ENCODE data around the gene IKBKG.
A peak's percentile ranks its signal among the peaks of the same experiment; 100 is the strongest.
"Not testable (repeated sequence)": the region's sequence is repeated elsewhere in the genome, so short reads cannot be mapped to it uniquely, and the experiment has no call there.

Gene IKBKG

GRCh38 chrX:154549766-154550165 lies 2.3 kb downstream of the IKBKG start:
- no peak for DNase-seq (ENCODE audit: low read depth, low spot score)
- H3K27ac ChIP-seq = peak overlapping the region; percentile 92

GRCh38 chrX:154552112-154552806 lies 4.8 kb downstream of the IKBKG start:
- not testable (repeated sequence) for H3K27ac ChIP-seq; DNase-seq (ENCODE audit: low read depth, low spot score)

GRCh38 chrX:154558060-154558690 lies 10.8 kb downstream of the IKBKG start:
- DNase-seq (ENCODE audit: low read depth, low spot score); H3K27ac ChIP-seq: not testable (repeated sequence)

- DNase-seq (ENCODE audit: low read depth, low spot score); H3K27ac ChIP-seq: not testable (repeated sequence)
Observed at GRCh38 chrX:154558896-154559295, 11.5 kb downstream of the IKBKG start.

GRCh38 chrX:154560326-154560725 lies 12.9 kb downstream of the IKBKG start:
- DNase-seq (ENCODE audit: low read depth, low spot score); H3K27ac ChIP-seq: not testable (repeated sequence)

GRCh38 chrX:154562295-154562694 lies 14.9 kb downstream of the IKBKG start:
- H3K27ac ChIP-seq; DNase-seq (ENCODE audit: low read depth, low spot score): not testable (repeated sequence)

- not testable (repeated sequence) for DNase-seq (ENCODE audit: low read depth, low spot score); H3K27ac ChIP-seq
Observed at GRCh38 chrX:154570361-154570760, 22.9 kb downstream of the IKBKG start.

GRCh38 chrX:154573061-154573460 lies 25.6 kb downstream of the IKBKG start:
- H3K27ac ChIP-seq; DNase-seq (ENCODE audit: low read depth, low spot score): not testable (repeated sequence)

GRCh38 chrX:154575076-154575475 lies 27.7 kb downstream of the IKBKG start:
- DNase-seq (ENCODE audit: low read depth, low spot score); H3K27ac ChIP-seq: not testable (repeated sequence)

GRCh38 chrX:154582994-154583393 lies 35.6 kb downstream of the IKBKG start:
- H3K27ac ChIP-seq; DNase-seq (ENCODE audit: low read depth, low spot score): not testable (repeated sequence)

- not testable (repeated sequence) for DNase-seq (ENCODE audit: low read depth, low spot score); H3K27ac ChIP-seq
Observed at GRCh38 chrX:154584585-154585183, 37.3 kb downstream of the IKBKG start, which contains the start of gene CTAG1A. Gene CTAG1A (plus strand): TSS chrX:154585133. CDS start chrX:154585207, 74 bp downstream.

- not testable (repeated sequence) for H3K27ac ChIP-seq; DNase-seq (ENCODE audit: low read depth, low spot score)
Observed at GRCh38 chrX:154590415-154590814, 43.0 kb downstream of the IKBKG start.

GRCh38 chrX:154592505-154592904 lies 45.1 kb downstream of the IKBKG start:
- no peak overlapping the region for H3K27ac ChIP-seq
- DNase-seq (ENCODE audit: low read depth, low spot score) = no peak

- no peak for DNase-seq (ENCODE audit: low read depth, low spot score)
- H3K27ac ChIP-seq = no peak overlapping the region
Observed at GRCh38 chrX:154593201-154593600, 45.8 kb downstream of the IKBKG start.

- H3K27ac ChIP-seq = no peak overlapping the region
- no peak for DNase-seq (ENCODE audit: low read depth, low spot score)
Observed at GRCh38 chrX:154594491-154594890, 47.1 kb downstream of the IKBKG start.

- H3K27ac ChIP-seq = peak overlapping the region; percentile 68
- DNase-seq (ENCODE audit: low read depth, low spot score) = no peak
Observed at GRCh38 chrX:154595559-154596249, 48.3 kb downstream of the IKBKG start.

GRCh38 chrX:154596290-154596929 lies 49.0 kb downstream of the IKBKG start:
- peak; percentile 90 for DNase-seq (ENCODE audit: low read depth, low spot score)
- H3K27ac ChIP-seq = peak overlapping the region; percentile 68

- no peak for DNase-seq (ENCODE audit: low read depth, low spot score)
- H3K27ac ChIP-seq = peak overlapping the region; percentile 68
Observed at GRCh38 chrX:154597221-154597620, 49.8 kb downstream of the IKBKG start.

- DNase-seq (ENCODE audit: low read depth, low spot score) = no peak
- H3K27ac ChIP-seq = no peak overlapping the region
Observed at GRCh38 chrX:154598656-154599055, 51.2 kb downstream of the IKBKG start.

- no peak for DNase-seq (ENCODE audit: low read depth, low spot score)
- H3K27ac ChIP-seq = no peak overlapping the region
Observed at GRCh38 chrX:154599531-154599930, 52.1 kb downstream of the IKBKG start.
